Gastroesophageal sphincter (tissue), 3 donors: ENCODE data around the gene LSM4.

Source experiments
- CTCF ChIP-seq, 4 experiments: fragments of 200-600 bp in 2 of 4; fragments of 450-650 bp in 2 of 4; sonication (generic) in 1 of 4; IDR thresholded peaks; one replicate each; pipeline ENCODE4 v1.5.1; 2017 to 2019; ENCODE audit warnings: antibody characterized with exemption in 4 of 4, mild to moderate bottlenecking in 2 of 4, moderate library complexity in 2 of 4
- EP300 ChIP-seq: sonication (generic); formaldehyde crosslinking; IDR thresholded peaks from one replicate; pipeline ENCODE4 v1.6.1; 2017; ENCODE audit warnings: antibody characterized with exemption, mild to moderate bottlenecking
- POLR2A ChIP-seq, 2 donors: fragments of 450-650 bp; IDR thresholded peaks; one replicate each; pipeline ENCODE4 v1.6.1; 2017; ENCODE audit warnings: antibody characterized with exemption in 2 of 2, mild to moderate bottlenecking in 2 of 2, moderate library complexity in 1 of 2
- POLR2AphosphoS5 ChIP-seq: sonication (generic); formaldehyde crosslinking; IDR thresholded peaks from one replicate; pipeline ENCODE4 v1.6.1; 2017; ENCODE audit warnings: antibody characterized with exemption

GRCh38 chr19:18292462-18292809, 30.4 kb downstream of the LSM4 start:
- TF ChIP-seq CTCF (IDR thresholded peaks at IDR 0.05) (no peak), POLR2AphosphoS5 (no peak), POLR2A (IDR thresholded peaks at IDR 0.05) (no peak), EP300 (no peak)
